GM19238 (cell line): ENCODE data around the gene ZNF248.
"Not testable (repeated sequence)": the region's sequence is repeated elsewhere in the genome, so short reads cannot be mapped to it uniquely, and the experiment has no call there.

Experiments used
- DNase-seq: peaks from one replicate; pipeline ENCODE4 v3.0.0; 2011; ENCODE audit warnings: low spot score; ENCODE audit not compliant: insufficient read length

Gene ZNF248

DNA sequence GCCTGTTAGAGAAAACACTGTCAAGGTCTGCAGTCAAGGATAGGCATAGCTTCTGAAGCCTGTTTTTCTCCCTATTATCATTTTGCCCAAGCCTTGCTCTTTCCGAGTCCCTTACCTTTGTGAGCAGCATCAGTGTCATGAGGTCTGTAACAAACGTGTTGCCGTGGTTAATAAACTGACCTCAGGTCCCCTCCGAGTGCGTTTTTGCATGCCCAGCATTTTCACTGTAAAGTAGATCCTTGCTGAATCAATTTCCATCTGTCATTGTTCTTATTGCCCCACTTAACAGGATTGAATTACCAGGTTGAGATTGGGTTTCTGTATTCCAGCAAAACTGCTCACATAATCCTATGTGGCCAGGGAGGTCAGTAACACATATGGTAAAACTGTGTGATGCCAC lies 110.3 kb downstream of the ZNF248 start:
- DNase-seq, result no peak

DNA sequence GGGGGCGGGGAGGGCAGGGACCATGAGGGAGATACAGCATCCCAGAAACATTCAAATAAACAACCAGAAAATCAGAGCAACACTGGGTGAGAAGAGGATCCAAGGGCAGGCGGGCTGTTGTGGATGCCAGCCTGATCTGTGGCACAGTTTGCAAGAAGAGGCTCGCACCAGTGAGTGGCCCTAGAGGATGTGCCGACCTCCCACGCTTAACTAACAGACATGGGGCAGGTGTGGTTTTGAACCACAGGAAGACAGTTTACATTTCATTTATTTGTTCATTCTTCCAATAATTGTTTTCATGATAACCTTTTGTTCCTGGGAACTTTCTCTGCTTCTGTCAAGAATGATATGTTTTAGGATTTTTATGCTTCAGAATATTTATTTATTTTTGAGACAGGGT lies 115.6 kb downstream of the ZNF248 start:
- no peak for DNase-seq

GRCh38 chr10:37739181-37739580 lies 118.2 kb downstream of the ZNF248 start:
- DNase-seq, result no peak

DNA sequence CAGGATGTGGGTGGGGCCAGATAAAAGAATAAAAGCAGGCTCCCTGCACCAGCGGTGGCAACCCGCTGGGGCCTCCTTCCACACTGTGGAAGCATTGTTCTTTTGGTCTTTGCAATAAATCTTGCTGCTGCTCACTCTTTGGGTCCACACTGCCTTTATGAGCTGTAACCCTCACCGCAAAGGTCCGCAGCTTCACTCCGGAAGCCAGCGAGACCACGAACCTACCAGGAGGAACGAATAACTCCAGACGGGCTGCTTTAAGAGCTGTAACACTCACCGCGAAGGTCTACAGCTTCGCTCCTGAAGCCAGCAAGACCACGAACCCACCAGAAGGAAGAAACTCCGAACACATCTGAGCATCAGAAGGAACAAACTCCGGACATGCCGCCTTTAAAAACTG lies 119.2 kb downstream of the ZNF248 start:
- not testable (repeated sequence) for DNase-seq

DNA sequence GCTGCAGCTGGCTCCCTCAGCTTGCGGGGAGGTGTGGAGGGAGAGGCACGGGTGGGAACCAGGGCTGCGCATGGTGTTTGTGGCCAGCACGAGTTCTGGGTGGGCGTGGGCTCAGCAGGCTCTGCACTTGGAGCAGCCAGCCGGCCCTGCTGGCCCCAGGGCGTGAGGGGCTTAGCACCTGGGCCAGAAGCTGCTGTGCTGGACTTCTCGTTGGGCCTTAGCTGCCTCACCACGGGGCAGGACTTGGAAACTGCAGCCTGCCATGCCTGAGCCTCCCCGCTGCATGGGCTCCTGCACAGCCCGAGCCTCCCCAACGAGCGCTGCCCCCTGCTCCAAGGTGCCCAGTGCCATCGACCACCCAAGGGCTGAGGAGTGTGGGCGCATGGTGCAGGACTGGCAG lies 120.1 kb downstream of the ZNF248 start:
- DNase-seq, result no peak

DNA sequence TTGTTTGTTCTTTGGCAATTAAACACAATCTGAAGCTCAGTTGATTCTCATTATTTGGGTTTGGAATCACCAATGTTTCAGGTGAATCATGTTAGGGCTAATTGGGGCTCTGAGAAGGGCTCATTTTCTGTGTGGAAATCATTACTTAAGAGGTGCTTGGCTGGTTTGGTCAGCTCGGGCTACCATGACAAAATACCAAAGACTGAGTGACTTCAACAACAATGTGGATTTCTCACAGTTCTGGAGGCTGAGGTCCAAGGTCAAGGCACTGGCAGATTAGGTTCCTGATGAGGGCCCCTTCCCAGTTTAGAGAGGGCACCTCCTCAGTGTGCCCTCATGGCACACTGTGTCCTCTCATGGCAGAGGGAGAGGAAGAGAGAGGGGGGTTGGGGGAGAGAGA lies 121.3 kb downstream of the ZNF248 start:
- no peak for DNase-seq

- no peak for DNase-seq
Measured at GRCh38 chr10:37734971-37735370, 122.4 kb downstream of the ZNF248 start.
